Activated CD4-positive, alpha-beta T cell treated with anti-CD3 and anti-CD28 coated beads, Interleukin-2, amount 10 ng/mL, durations not matched to agents 7 days and 5 days (primary cell): ENCODE measurements around the gene SPANXN4. TPM values are rescaled to one million over a fixed set of nuclear protein-coding genes. Genes with fewer than 3 reads are reported as not detected.

ENCODE experiments used
- CTCF ChIA-PET: fragments of 350-600 bp; sonication (Branson Sonifier 250); formaldehyde crosslinking; loops from one replicate; lab custom pipeline; 2021; ENCODE audit warnings: antibody characterized with exemption; lab: Charles Lee
- POLR2A ChIA-PET: fragments of 350-600 bp; sonication (Branson Sonifier 250); formaldehyde crosslinking; loops from one replicate; lab custom pipeline; 2021; ENCODE audit warnings: antibody characterized with exemption; lab: Charles Lee
- DNase-seq: peaks from one replicate; pipeline ENCODE4 v3.0.0-alpha.2; 2020
- H3K27ac Mint-ChIP-seq: one replicate; pipeline ENCODE4 v1.8.0; 2021; ENCODE audit warnings: mild to moderate bottlenecking, moderate library complexity, mixed read lengths
- H3K27me3 Mint-ChIP-seq: one replicate; pipeline ENCODE4 v1.8.0; 2021; ENCODE audit warnings: mixed read lengths
- H3K36me3 Mint-ChIP-seq: one replicate; pipeline ENCODE4 v1.8.0; 2021; ENCODE audit warnings: low read depth, mixed read lengths
- H3K4me1 Mint-ChIP-seq: one replicate; pipeline ENCODE4 v1.8.0; 2021; ENCODE audit warnings: mixed read lengths
- H3K4me3 Mint-ChIP-seq: one replicate; pipeline ENCODE4 v1.8.0; 2021; ENCODE audit warnings: mild to moderate bottlenecking, moderate library complexity, mixed read lengths
- H3K9me3 Mint-ChIP-seq: one replicate; pipeline ENCODE4 v1.8.0; 2021; ENCODE audit warnings: mixed read lengths
- total RNA-seq, 2 experiments: library from RNA; stranded (reverse); gene quantifications; one replicate each; pipeline ENCODE4 v1.2.3, GENCODE V29; 2021

Gene SPANXN4
- total RNA-seq, 2 experiments from 2014 or later = not detected

DNA sequence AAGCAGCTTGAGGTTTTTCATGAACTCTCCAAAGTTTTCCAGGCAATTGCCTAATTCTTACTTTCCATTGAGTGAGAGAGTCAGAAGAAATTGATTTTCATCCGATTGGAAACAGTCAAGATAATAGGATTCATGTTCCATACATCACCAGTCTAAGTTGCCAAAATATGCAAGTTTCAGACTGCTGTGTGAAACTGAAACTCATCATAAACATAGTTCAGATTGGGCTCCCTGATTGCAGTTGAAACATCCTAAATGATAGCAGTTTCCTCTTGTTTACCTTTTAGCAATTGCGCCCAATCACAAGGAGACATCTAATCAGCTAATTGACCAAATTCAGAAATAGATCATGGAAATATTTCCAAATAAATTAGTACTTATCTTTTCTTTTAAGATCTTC, 56.8 kb downstream of the SPANXN4 start:
- ChIA-PET CTCF (no interaction called here), POLR2A (no interaction called here)
- DNase-seq = no peak
- H3K9me3 Mint-ChIP-seq = peaks cover 6% of the 10 kb centered on the region
- no peak overlapping the region for H3K4me3 Mint-ChIP-seq
- H3K27ac Mint-ChIP-seq = no peak overlapping the region
- no peaks in the 10 kb centered on the region for H3K27me3 Mint-ChIP-seq
- H3K36me3 Mint-ChIP-seq = no peaks in the 10 kb centered on the region
- no peaks in the 10 kb centered on the region for H3K4me1 Mint-ChIP-seq
